NOMO-1 treated with DMSO at 0.1 percent for 48 hours (cell line): Measurements from ENCODE around the gene UGT2A3.

Experiments used
- DNase-seq: peaks from one replicate; lab custom pipeline; 2025; ENCODE audit not compliant: unreplicated experiment; lab: John Stamatoyannopoulos, UW

The UGT2A3 gene

GRCh38 chr4:68917016-68917415 is 34.6 kb downstream of the UGT2A3 start:
- no peak for DNase-seq

- DNase-seq: no peak
These were observed 38.8 kb downstream of the UGT2A3 start for GRCh38 chr4:68912807-68913206.

- no peak for DNase-seq
These were observed 42.2 kb downstream of the UGT2A3 start for GRCh38 chr4:68909385-68909784.

GRCh38 chr4:68907788-68908700 is 43.6 kb downstream of the UGT2A3 start:
- no peak for DNase-seq

- DNase-seq: no peak
These were observed 44.4 kb downstream of the UGT2A3 start for GRCh38 chr4:68907245-68907644.

- no peak for DNase-seq
These were observed 44.8 kb downstream of the UGT2A3 start for GRCh38 chr4:68906780-68907137.

- DNase-seq: no peak
These were observed 45.4 kb downstream of the UGT2A3 start for GRCh38 chr4:68905939-68906779.

- DNase-seq: no peak
These were observed 46.0 kb downstream of the UGT2A3 start for GRCh38 chr4:68905598-68905938.

- no peak for DNase-seq
These were observed 46.8 kb downstream of the UGT2A3 start for GRCh38 chr4:68904786-68905185.

GRCh38 chr4:68896749-68897148 is 54.9 kb downstream of the UGT2A3 start:
- DNase-seq: no peak

- no peak for DNase-seq
These were observed 55.9 kb downstream of the UGT2A3 start for GRCh38 chr4:68895561-68896198.

GRCh38 chr4:68892861-68893260 is 58.7 kb downstream of the UGT2A3 start:
- no peak for DNase-seq

GRCh38 chr4:68891678-68892077 is 59.9 kb downstream of the UGT2A3 start:
- DNase-seq: no peak

- DNase-seq: no peak
These were observed 66.1 kb downstream of the UGT2A3 start for GRCh38 chr4:68885545-68885944.

- no peak for DNase-seq
These were observed 67.7 kb downstream of the UGT2A3 start for GRCh38 chr4:68883870-68884269.
